T-helper 22 cell (primary cell): ENCODE data around the gene NOC2L.
"Not testable (repeated sequence)": the region's sequence is repeated elsewhere in the genome, so short reads cannot be mapped to it uniquely, and the experiment has no call there.

Source experiments
- DNase-seq: peaks from one replicate; pipeline ENCODE4 v3.0.0-alpha.2; 2020; ENCODE audit warnings: low read depth

NOC2L gene

GRCh38 chr1:904310-904950 lies 54.6 kb downstream of the NOC2L start:
- DNase-seq = peak; percentile 54

GRCh38 chr1:903721-904271 lies 55.3 kb downstream of the NOC2L start:
- DNase-seq = no peak

- DNase-seq = no peak
Measured at GRCh38 chr1:903305-903704, 55.8 kb downstream of the NOC2L start.

GRCh38 chr1:902802-903201 lies 56.3 kb downstream of the NOC2L start:
- no peak for DNase-seq

GRCh38 chr1:901108-901859 lies 57.8 kb downstream of the NOC2L start:
- no peak for DNase-seq

- DNase-seq = no peak
Measured at GRCh38 chr1:899636-900317, 59.3 kb downstream of the NOC2L start.

- not testable (repeated sequence) for DNase-seq
Measured at GRCh38 chr1:897951-898350, 61.1 kb downstream of the NOC2L start.

GRCh38 chr1:897226-897625 lies 61.8 kb downstream of the NOC2L start:
- DNase-seq = no peak
